ENCODE data around the gene CAMTA1. TPM values are rescaled to one million over a fixed set of nuclear protein-coding genes. Genes with fewer than 3 reads are reported as not detected.

Gene CAMTA1
- total RNA-seq, 4 donors from 2014 or later: 45.3 to 68.9 (median 62.0) TPM

GRCh38 chr1:7006996-7007871 lies 222.0 kb downstream of the CAMTA1 start:
- ATAC-seq (ENCODE audit: low FRiP score): no peak
- no peak for DNase-seq (ENCODE audit: low spot score)
- no peak for TF ChIP-seq CTCF (IDR thresholded peaks at IDR 0.05)

GRCh38 chr1:7007902-7008301 lies 222.6 kb downstream of the CAMTA1 start:
- ATAC-seq (ENCODE audit: low FRiP score) (no peak), DNase-seq (ENCODE audit: low spot score) (no peak)
- no peak for TF ChIP-seq CTCF (IDR thresholded peaks at IDR 0.05)

GRCh38 chr1:7008331-7008730 lies 223.1 kb downstream of the CAMTA1 start:
- no peak for TF ChIP-seq CTCF (IDR thresholded peaks at IDR 0.05)
- ATAC-seq (ENCODE audit: low FRiP score): no peak
- no peak for DNase-seq (ENCODE audit: low spot score)

- ATAC-seq (ENCODE audit: low FRiP score) (no peak), DNase-seq (ENCODE audit: low spot score) (no peak)
- TF ChIP-seq CTCF (IDR thresholded peaks at IDR 0.05): no peak
Measured at GRCh38 chr1:7008975-7009740, 223.9 kb downstream of the CAMTA1 start.

GRCh38 chr1:7009741-7010525 lies 224.7 kb downstream of the CAMTA1 start:
- ATAC-seq (ENCODE audit: low FRiP score): no peak
- no peak for TF ChIP-seq CTCF (IDR thresholded peaks at IDR 0.05)
- no peak for DNase-seq (ENCODE audit: low spot score)

- DNase-seq (ENCODE audit: low spot score): no peak
- no peak for ATAC-seq (ENCODE audit: low FRiP score)
Measured at GRCh38 chr1:7010534-7011200, 225.4 kb downstream of the CAMTA1 start.

More at GRCh38 chr1:7010534-7011200, 225.4 kb downstream of the CAMTA1 start:
- TF ChIP-seq CTCF (IDR thresholded peaks at IDR 0.05): no peak

Measured in omental fat pad (tissue), 4 donors.